Measurements from ENCODE around the gene ACSS3. TPM values are rescaled to one million over a fixed set of nuclear protein-coding genes. Genes with fewer than 3 reads are reported as not detected.

ACSS3 gene
- total RNA-seq, 1 donor from 2014 or later, result not detected

DNA sequence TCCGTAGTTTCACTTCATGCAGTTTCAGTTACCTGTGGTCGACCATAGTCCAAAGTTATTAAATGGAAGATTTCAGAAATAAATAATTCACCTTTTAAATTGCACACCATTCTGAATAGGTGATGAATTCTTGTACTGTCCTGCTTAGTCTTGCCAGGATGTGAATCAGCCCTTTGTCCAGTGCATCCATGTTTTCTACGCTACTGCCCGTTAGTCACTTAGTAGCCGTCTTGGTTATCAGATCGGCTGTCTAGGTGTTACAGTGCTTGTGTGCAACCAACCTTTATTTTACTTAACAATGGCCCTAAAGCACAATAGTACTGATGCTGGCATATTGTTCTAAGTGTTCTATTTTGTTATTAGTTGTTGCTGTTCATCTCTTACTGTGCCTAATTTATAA lies 146.7 kb downstream of the ACSS3 start:
- Mint-ChIP-seq H3K9me3 (no peaks in the 10 kb centered on the region), H3K36me3 (ENCODE audit: low read depth) (no peaks in the 10 kb centered on the region), H3K4me1 (ENCODE audit: low read depth) (no peaks in the 10 kb centered on the region), H3K27me3 (ENCODE audit: low read depth) (no peaks in the 10 kb centered on the region), H3K4me3 (ENCODE audit: low read depth) (no peak overlapping the region), H3K27ac (no peak overlapping the region)
- intact Hi-C loops (cut with micrococcal nuclease), result no loop called here
- no peak for DNase-seq (ENCODE audit: low spot score)

DNA sequence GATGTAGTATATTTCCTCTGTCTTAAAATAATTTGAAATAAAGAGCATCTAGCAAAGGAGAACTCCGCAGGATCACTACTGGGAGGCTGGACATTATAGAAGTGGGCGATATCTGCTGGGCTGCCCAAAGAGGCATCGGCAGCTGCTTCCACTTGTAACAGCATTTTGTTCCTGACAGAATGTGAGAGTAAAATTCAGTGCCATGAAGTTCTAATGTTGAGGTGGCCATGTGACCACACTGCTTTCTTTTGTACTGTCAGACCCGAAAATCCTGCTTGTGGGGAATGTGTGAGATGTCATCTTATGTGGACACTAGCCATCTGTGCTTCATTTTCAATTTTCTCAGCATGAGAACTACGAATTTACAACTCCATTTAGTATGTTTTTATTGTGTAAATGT lies 151.9 kb downstream of the ACSS3 start:
- no peaks in the 10 kb centered on the region for H3K36me3 Mint-ChIP-seq (ENCODE audit: low read depth)
- no peaks in the 10 kb centered on the region for H3K9me3 Mint-ChIP-seq
- H3K27me3 Mint-ChIP-seq (ENCODE audit: low read depth), result no peaks in the 10 kb centered on the region
- H3K4me1 Mint-ChIP-seq (ENCODE audit: low read depth), result no peaks in the 10 kb centered on the region
- no peak overlapping the region for H3K27ac Mint-ChIP-seq
- H3K4me3 Mint-ChIP-seq (ENCODE audit: low read depth), result no peak overlapping the region
- intact Hi-C loops (cut with micrococcal nuclease), result no loop called here
- no peak for DNase-seq (ENCODE audit: low spot score)

DNA sequence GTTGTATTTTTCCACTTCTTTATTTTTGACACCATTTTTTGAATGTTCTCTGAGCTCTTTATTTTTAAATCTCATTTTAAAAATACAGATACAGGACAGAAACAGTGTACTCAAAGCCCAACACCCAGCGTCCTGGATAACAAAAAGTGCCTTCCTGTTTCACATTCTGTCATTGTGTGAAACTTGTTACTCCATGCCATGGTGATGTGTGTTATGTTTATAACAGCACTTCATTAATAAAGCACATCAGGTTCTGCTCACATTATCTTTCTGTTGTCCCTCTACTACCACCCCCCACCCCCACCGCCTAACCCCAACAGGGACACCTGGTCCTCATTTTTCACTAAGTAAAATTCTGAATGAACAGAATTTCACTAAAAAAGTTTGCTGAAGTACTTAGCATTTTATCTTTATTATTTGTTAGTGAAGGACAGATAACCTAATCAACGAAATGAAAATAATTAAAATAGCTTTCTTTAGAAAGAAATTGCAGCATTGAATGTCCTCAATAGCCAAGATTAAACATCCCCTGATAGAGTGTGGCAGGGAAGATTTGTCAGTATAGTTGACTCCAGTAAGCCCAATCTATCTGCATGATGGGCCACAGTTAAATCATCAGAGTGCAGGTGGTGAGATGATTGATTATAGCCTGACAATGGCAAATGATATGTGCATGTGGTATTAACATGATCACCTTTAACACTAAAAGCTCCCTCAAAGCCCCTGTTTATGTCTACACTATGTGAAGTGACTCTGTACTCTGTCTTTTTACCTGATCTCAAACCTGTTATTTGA lies 153.9 kb downstream of the ACSS3 start:
- Mint-ChIP-seq H3K36me3 (ENCODE audit: low read depth) (no peaks in the 10 kb centered on the region), H3K4me1 (ENCODE audit: low read depth) (no peaks in the 10 kb centered on the region), H3K9me3 (no peaks in the 10 kb centered on the region), H3K27ac (no peak overlapping the region), H3K4me3 (ENCODE audit: low read depth) (no peak overlapping the region), H3K27me3 (ENCODE audit: low read depth) (no peaks in the 10 kb centered on the region)
- DNase-seq (ENCODE audit: low spot score), result no peak
- intact Hi-C loops (cut with micrococcal nuclease), result no loop called here

- Mint-ChIP-seq H3K27me3 (ENCODE audit: low read depth) (no peaks in the 10 kb centered on the region), H3K4me1 (ENCODE audit: low read depth) (no peaks in the 10 kb centered on the region), H3K4me3 (ENCODE audit: low read depth) (no peak overlapping the region), H3K27ac (no peak overlapping the region), H3K36me3 (ENCODE audit: low read depth) (no peaks in the 10 kb centered on the region), H3K9me3 (peaks cover 12% of the 10 kb centered on the region)
- intact Hi-C loops (cut with micrococcal nuclease), result no loop called here
- DNase-seq (ENCODE audit: low spot score), result no peak
Observed at GRCh38 chr12:81245458-81245857, 167.6 kb downstream of the ACSS3 start.

- Mint-ChIP-seq H3K4me3 (ENCODE audit: low read depth) (no peak overlapping the region), H3K27me3 (ENCODE audit: low read depth) (no peaks in the 10 kb centered on the region), H3K27ac (no peak overlapping the region), H3K4me1 (ENCODE audit: low read depth) (no peaks in the 10 kb centered on the region), H3K36me3 (ENCODE audit: low read depth) (no peaks in the 10 kb centered on the region), H3K9me3 (peaks cover 12% of the 10 kb centered on the region)
- intact Hi-C loops (cut with micrococcal nuclease), result no loop called here
- DNase-seq (ENCODE audit: low spot score), result no peak
Observed at GRCh38 chr12:81245907-81246570, 168.2 kb downstream of the ACSS3 start.

DNA sequence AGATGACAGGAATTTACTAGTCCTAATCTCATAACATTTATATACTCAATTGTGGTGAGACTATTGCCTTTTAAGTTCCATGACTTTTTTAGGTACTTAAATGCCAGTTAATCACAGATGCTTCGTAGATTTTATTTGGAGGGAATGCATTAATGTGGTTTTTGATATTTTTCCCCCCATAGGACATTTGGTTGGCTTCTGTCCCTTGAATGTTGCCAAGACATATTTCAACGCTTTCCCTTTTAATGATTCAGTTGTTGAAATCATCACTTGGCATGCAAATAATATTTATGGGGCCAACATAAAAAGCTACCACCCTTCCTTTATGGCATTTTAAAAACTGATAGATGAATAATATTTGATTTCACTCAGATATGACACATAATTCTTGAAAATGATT lies 172.1 kb downstream of the ACSS3 start:
- no peaks in the 10 kb centered on the region for H3K36me3 Mint-ChIP-seq (ENCODE audit: low read depth)
- DNase-seq (ENCODE audit: low spot score), result no peak
- H3K27ac Mint-ChIP-seq, result no peak overlapping the region
- H3K27me3 Mint-ChIP-seq (ENCODE audit: low read depth), result no peaks in the 10 kb centered on the region
- no peak overlapping the region for H3K4me3 Mint-ChIP-seq (ENCODE audit: low read depth)
- H3K4me1 Mint-ChIP-seq (ENCODE audit: low read depth), result no peaks in the 10 kb centered on the region
- H3K9me3 Mint-ChIP-seq, result no peaks in the 10 kb centered on the region
- intact Hi-C loops (cut with micrococcal nuclease), result no loop called here

GRCh38 chr12:81252228-81252627 lies 174.3 kb downstream of the ACSS3 start:
- Mint-ChIP-seq H3K27me3 (ENCODE audit: low read depth) (no peaks in the 10 kb centered on the region), H3K27ac (no peak overlapping the region), H3K4me3 (ENCODE audit: low read depth) (no peak overlapping the region), H3K4me1 (ENCODE audit: low read depth) (no peaks in the 10 kb centered on the region), H3K9me3 (no peaks in the 10 kb centered on the region), H3K36me3 (ENCODE audit: low read depth) (no peaks in the 10 kb centered on the region)
- DNase-seq (ENCODE audit: low spot score), result no peak
- intact Hi-C loops (cut with micrococcal nuclease), result no loop called here

- Mint-ChIP-seq H3K27me3 (ENCODE audit: low read depth) (no peaks in the 10 kb centered on the region), H3K4me1 (ENCODE audit: low read depth) (no peaks in the 10 kb centered on the region), H3K9me3 (no peaks in the 10 kb centered on the region), H3K36me3 (ENCODE audit: low read depth) (no peaks in the 10 kb centered on the region), H3K4me3 (ENCODE audit: low read depth) (no peak overlapping the region), H3K27ac (no peak overlapping the region)
- intact Hi-C loops (cut with micrococcal nuclease), result no loop called here
- no peak for DNase-seq (ENCODE audit: low spot score)
Observed at GRCh38 chr12:81253360-81253759, 175.5 kb downstream of the ACSS3 start.

DNA sequence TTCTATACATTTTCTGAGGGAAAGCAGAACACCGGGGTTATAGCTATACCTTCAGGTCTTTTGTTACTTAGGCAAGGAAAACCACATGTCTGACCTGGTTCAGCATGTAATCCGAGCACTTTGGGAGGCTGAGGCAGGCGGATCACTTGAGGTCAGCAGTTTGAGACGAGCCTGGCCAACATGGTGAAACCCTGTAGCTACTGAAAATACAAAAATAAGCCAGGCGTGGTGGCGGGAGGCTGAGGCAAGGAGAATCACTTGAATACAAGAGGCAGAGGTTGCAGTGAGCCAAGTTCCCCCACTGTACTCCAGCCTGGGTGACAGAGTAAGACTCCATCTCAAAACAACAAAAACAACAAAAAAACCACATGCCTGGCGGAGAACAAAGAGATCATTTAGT lies 177.6 kb downstream of the ACSS3 start:
- no peak for DNase-seq (ENCODE audit: low spot score)
- H3K27ac Mint-ChIP-seq, result no peak overlapping the region
- no peak overlapping the region for H3K4me3 Mint-ChIP-seq (ENCODE audit: low read depth)
- no peaks in the 10 kb centered on the region for H3K36me3 Mint-ChIP-seq (ENCODE audit: low read depth)
- intact Hi-C loops (cut with micrococcal nuclease), result no loop called here
- no peaks in the 10 kb centered on the region for H3K4me1 Mint-ChIP-seq (ENCODE audit: low read depth)
- no peaks in the 10 kb centered on the region for H3K9me3 Mint-ChIP-seq
- no peaks in the 10 kb centered on the region for H3K27me3 Mint-ChIP-seq (ENCODE audit: low read depth)

DNA sequence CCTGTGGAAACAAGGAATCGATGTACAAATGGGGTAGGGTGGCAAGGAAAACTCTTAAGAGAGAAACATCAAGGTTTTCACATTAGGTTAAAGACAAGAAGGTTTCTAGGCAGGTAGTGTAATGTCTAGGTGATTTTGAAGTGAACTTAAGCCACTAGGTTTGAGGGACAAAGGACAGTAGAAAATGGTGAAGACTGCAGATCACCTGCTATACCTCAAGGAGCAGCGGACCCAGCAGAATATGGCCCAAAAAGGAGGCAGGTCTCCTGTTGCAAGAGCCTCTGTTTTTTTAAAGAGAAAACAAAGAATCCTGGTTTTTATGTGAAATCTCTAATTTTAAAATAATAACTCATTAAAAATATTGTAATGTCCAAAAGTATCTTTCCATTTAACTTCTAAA lies 178.1 kb downstream of the ACSS3 start:
- H3K4me3 Mint-ChIP-seq (ENCODE audit: low read depth), result no peak overlapping the region
- no peaks in the 10 kb centered on the region for H3K4me1 Mint-ChIP-seq (ENCODE audit: low read depth)
- DNase-seq (ENCODE audit: low spot score), result no peak
- H3K9me3 Mint-ChIP-seq, result no peaks in the 10 kb centered on the region
- no peak overlapping the region for H3K27ac Mint-ChIP-seq
- no peaks in the 10 kb centered on the region for H3K36me3 Mint-ChIP-seq (ENCODE audit: low read depth)
- no peaks in the 10 kb centered on the region for H3K27me3 Mint-ChIP-seq (ENCODE audit: low read depth)
- intact Hi-C loops (cut with micrococcal nuclease), result no loop called here

DNA sequence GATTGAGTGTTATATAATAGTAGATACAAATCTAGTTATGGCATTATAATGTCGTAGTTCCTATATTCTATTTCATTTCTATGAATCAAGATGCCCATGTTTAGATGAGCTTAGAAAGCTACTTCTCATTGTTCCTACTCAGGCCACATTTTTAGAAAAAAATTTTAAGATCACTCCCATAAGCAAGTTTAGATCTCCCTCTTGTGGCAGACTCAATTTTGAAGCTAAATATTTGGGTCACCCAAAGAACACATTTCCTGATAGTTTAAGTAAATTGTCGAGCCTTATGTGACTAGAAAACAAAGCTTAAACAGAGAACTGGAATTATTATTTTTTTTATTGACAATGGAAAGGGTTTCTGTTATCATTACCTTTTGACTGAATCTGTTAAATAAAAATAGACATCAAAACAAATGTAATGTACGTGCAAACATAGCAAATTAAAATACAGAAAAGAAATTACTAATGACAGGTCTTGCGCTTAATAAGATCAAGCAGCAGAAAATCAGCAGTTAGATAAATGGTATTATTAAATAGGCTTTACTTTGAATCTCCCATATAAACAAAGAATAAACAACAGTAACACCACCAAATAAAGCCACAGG lies 180.2 kb downstream of the ACSS3 start:
- Mint-ChIP-seq H3K27me3 (ENCODE audit: low read depth) (no peaks in the 10 kb centered on the region), H3K9me3 (no peaks in the 10 kb centered on the region), H3K27ac (no peak overlapping the region), H3K36me3 (ENCODE audit: low read depth) (no peaks in the 10 kb centered on the region), H3K4me3 (ENCODE audit: low read depth) (no peak overlapping the region), H3K4me1 (ENCODE audit: low read depth) (no peaks in the 10 kb centered on the region)
- intact Hi-C loops (cut with micrococcal nuclease), result loop anchor here (2.0 kb wide), 1 partner anchor 15 kb away; no protein-coding TSS in a partner anchor
- no peak for DNase-seq (ENCODE audit: low spot score)

DNA sequence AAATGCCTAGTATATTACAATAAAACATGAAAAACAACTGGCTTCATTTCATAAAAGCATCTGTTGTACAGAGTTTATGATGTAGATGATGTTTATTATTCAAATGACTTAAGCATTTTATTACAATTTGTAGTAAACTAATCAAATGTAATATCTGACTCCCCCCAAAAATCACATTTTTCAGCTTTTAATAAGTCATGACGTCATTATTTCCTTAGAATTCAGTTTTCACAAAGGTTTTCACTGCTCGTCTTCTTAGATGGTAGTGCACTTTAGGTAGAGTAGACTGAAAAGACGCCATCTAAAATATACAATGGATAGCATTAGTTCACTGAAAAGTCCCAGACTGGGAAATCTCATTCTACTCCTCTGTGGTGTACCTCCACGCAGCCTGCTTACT lies 181.5 kb downstream of the ACSS3 start:
- Mint-ChIP-seq H3K27me3 (ENCODE audit: low read depth) (no peaks in the 10 kb centered on the region), H3K4me3 (ENCODE audit: low read depth) (no peak overlapping the region), H3K27ac (no peak overlapping the region), H3K9me3 (no peaks in the 10 kb centered on the region), H3K4me1 (ENCODE audit: low read depth) (no peaks in the 10 kb centered on the region), H3K36me3 (ENCODE audit: low read depth) (no peaks in the 10 kb centered on the region)
- intact Hi-C loops (cut with micrococcal nuclease), result loop anchor here (2.0 kb wide), 1 partner anchor 13 kb away; no protein-coding TSS in a partner anchor
- DNase-seq (ENCODE audit: low spot score), result no peak

DNA sequence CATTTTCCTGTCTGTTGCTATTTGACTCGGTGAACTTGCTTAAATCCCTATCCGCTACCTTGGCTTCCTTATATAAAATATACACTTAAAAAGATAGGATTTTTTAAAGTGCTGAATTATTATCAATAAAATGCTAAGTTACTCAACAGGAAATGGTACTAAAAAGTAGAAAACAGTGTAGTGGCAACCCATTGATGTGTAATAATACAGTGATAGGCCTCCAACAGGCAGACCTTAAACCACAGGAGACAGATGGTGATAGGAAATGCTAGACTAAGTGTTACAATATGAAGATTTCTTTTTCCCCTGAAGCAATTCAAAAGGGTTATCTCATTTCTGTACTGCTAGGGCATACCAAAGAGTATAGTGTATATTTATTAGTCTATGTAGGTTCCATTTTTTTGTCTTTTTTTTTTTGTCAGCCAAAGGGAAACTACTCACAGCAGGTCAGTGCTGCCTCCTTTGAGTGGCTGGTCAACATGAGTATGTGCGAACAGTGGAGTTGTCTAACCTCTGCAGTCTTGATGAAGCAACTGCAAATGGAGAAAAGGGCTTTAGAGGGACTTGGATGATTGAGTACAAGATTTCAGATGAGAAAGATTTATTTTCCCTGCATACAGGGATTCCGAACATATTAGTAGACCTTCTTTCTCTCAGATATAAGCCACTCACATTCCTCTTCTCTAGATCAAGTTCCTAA lies 183.8 kb downstream of the ACSS3 start:
- H3K9me3 Mint-ChIP-seq, result no peaks in the 10 kb centered on the region

More for the DNA sequence above, 183.8 kb downstream of the ACSS3 start:
- DNase-seq (ENCODE audit: low spot score), result no peak
- Mint-ChIP-seq H3K4me1 (ENCODE audit: low read depth) (no peaks in the 10 kb centered on the region), H3K4me3 (ENCODE audit: low read depth) (no peak overlapping the region), H3K36me3 (ENCODE audit: low read depth) (no peaks in the 10 kb centered on the region), H3K27me3 (ENCODE audit: low read depth) (no peaks in the 10 kb centered on the region), H3K27ac (no peak overlapping the region)
- intact Hi-C loops (cut with micrococcal nuclease), result no loop called here
